Psoas muscle (tissue), 8 donors: ENCODE measurements around the gene CIPC. TPM values are rescaled to one million over a fixed set of nuclear protein-coding genes. Genes with fewer than 3 reads are reported as not detected.

ENCODE experiments used
- ATAC-seq, 4 donors: fragments of 200-7000 bp; cut with Tn5 transposase; one replicate each; pipeline ENCODE4 v1.9.1; 2020; ENCODE audit warnings: moderate library complexity in 3 of 4, mild to moderate bottlenecking in 2 of 4
- DNase-seq, 2 donors: peaks; one replicate each; pipeline ENCODE4 v3.0.0-alpha.2; 2020
- H3K27ac ChIP-seq: fragments of 200-600 bp; one replicate; pipeline ENCODE4 v1.8.0; 2022
- H3K27me3 ChIP-seq, 3 donors: fragments of 200-600 bp in 1 of 3; one replicate each; pipeline versions ENCODE4 v1.6.1 to v1.8.0; 2013 to 2022; ENCODE audit warnings: low read length in 2 of 3, mild to moderate bottlenecking in 2 of 3, moderate library complexity in 1 of 3; ENCODE audit not compliant: insufficient read depth in 3 of 3
- H3K36me3 ChIP-seq, 2 donors: fragments of 200-600 bp in 1 of 2; one replicate each; pipeline versions ENCODE4 v1.6.1 to v1.8.0; 2013 to 2022; ENCODE audit warnings: low read depth in 1 of 2, mild to moderate bottlenecking in 1 of 2, moderate library complexity in 1 of 2; ENCODE audit not compliant: insufficient read depth in 1 of 2
- H3K4me1 ChIP-seq: fragments of 200-600 bp; one replicate; pipeline ENCODE4 v1.8.0; 2022
- H3K4me3 ChIP-seq: fragments of 200-600 bp; one replicate; pipeline ENCODE4 v1.8.0; 2022; ENCODE audit warnings: mild to moderate bottlenecking
- H3K9me3 ChIP-seq: fragments of 200-600 bp; one replicate; pipeline ENCODE4 v1.8.0; 2022
- CTCF ChIP-seq: fragments of 200-600 bp; IDR thresholded peaks from one replicate; pipeline ENCODE4 v1.8.0; 2022; ENCODE audit warnings: antibody characterized with exemption
- WGBS, 3 donors: extraction: QIAGEN DNeasy Blood & Tissue Kit; methylation state at CpG; one replicate each; pipeline versions ENCODE4 v1.1.6 to v1.1.7; 2013; 5-methylcytosine and 5-hydroxymethylcytosine counted together
- intact Hi-C, 2 donors: fragments of 100-400 bp; cut with DNase I; formaldehyde crosslinking; loops; one replicate each; pipeline versions ENCODE4 v1.11.0 to v1.14.2; 2022
- polyA plus RNA-seq, 3 donors: library from polyadenylated mRNA; stranded (reverse); fragments of 200-250 nt; gene quantifications; one replicate each; pipeline ENCODE4 v1.2.3, GENCODE V29; 2013
- total RNA-seq, 4 donors: library from RNA; stranded (reverse); fragmentation: NEBNext Ultra II Directional in 2 of 4; extraction: Animal tissue kit (Norgen Biotek cat#: 25700) in 2 of 4; gene quantifications; one replicate each; pipeline versions ENCODE4 v1.2.1 to v1.2.4, GENCODE V29; 2021 to 2023
- donor health status: healthy with polysubstance abuse.
- donor health status: DM: no; HTN: no; CAD: no; lungs with moderate emphysema.
- donor health status: Bipolar disorder and iron deficiency.
- donor health status: healthy.
- donor health status: DM: yes; HTN: yes; CAD: no.
- donor health status: DM: no; HTN: no; CAD: no.
- donor health status: DM: no; HTN: no; CAD: no.
- donor health status: DM: yes; HTN: yes; CAD: no.

CIPC gene
- total and polyA plus RNA-seq, 7 donors = 23.1 to 133 (median 101) TPM

- ATAC-seq = peak; percentile 84 to 91 (median 88)
- Histone ChIP-seq H3K36me3 (no peaks in the 10 kb centered on the region), H3K4me1 (peaks cover 24% of the 10 kb centered on the region), H3K27ac (no peak overlapping the region), H3K9me3 (no peaks in the 10 kb centered on the region), H3K27me3 (no peaks in the 10 kb centered on the region), H3K4me3 (no peak overlapping the region)
- peak; percentile 93 for TF ChIP-seq CTCF
- intact Hi-C loops = loop anchor here in 1 of 2 donors (2.0 to 5.0 kb wide), 2 partner anchors 41 to 193 kb away; partner anchors contain the start of gene IRF2BPL
- DNase-seq = peak; percentile 63 to 86
- WGBS, 3 donors = 45 to 55% (median 53%) methylated on average over 10 to 11 of the region's 11 CpGs
These were observed 30.2 kb upstream of the CIPC start for GRCh38 chr14:77067632-77068516.

- WGBS, 3 donors = 41 to 61% (median 45%) methylated on average over 5 of the region's 5 CpGs
These were observed 29.4 kb upstream of the CIPC start for GRCh38 chr14:77068517-77069200.

GRCh38 chr14:77069551-77069950 lies 28.5 kb upstream of the CIPC start:
- ATAC-seq (no peak), DNase-seq (no peak)
- intact Hi-C loops = loop anchor here in 1 of 2 donors (2.0 to 5.0 kb wide), 2 partner anchors 42 to 195 kb away; partner anchors contain the start of gene IRF2BPL
- Histone ChIP-seq H3K4me1 (peaks cover 24% of the 10 kb centered on the region), H3K36me3 (no peaks in the 10 kb centered on the region), H3K9me3 (no peaks in the 10 kb centered on the region), H3K4me3 (no peak overlapping the region), H3K27ac (no peak overlapping the region), H3K27me3 (no peaks in the 10 kb centered on the region)
- WGBS, 3 donors = 82 to 96% (median 87%) methylated on average over 7 of the region's 7 CpGs
- no peak for TF ChIP-seq CTCF

More at GRCh38 chr14:77068517-77069200, 29.4 kb upstream of the CIPC start:
- Histone ChIP-seq H3K4me1 (peaks cover 24% of the 10 kb centered on the region), H3K4me3 (no peak overlapping the region), H3K36me3 (no peaks in the 10 kb centered on the region), H3K9me3 (no peaks in the 10 kb centered on the region), H3K27ac (no peak overlapping the region), H3K27me3 (no peaks in the 10 kb centered on the region)
- DNase-seq (no peak), ATAC-seq (no peak)
- intact Hi-C loops = loop anchor here in 1 of 2 donors (2.0 to 5.0 kb wide), 2 partner anchors 41 to 194 kb away; partner anchors contain the start of gene IRF2BPL
- TF ChIP-seq CTCF = no peak

GRCh38 chr14:77071938-77072388 lies 26.1 kb upstream of the CIPC start:
- Histone ChIP-seq H3K4me3 (no peak overlapping the region), H3K36me3 (no peaks in the 10 kb centered on the region), H3K27me3 (no peaks in the 10 kb centered on the region), H3K27ac (no peak overlapping the region), H3K9me3 (no peaks in the 10 kb centered on the region), H3K4me1 (peaks cover 37% of the 10 kb centered on the region)
- no peak for ATAC-seq
- intact Hi-C loops = loop anchor here in 1 of 2 donors (2.0 kb wide), 1 partner anchor 159 kb away; no protein-coding TSS in a partner anchor
- 85 to 92% (median 90%) methylated on average over 3 of the region's 3 CpGs for WGBS, 3 donors
- TF ChIP-seq CTCF = no peak
- no peak for DNase-seq
